Bronchus fibroblast of lung (primary cell): ENCODE results near the gene SMYD3. TPM values are rescaled to one million over a fixed set of nuclear protein-coding genes. Genes with fewer than 3 reads are reported as not detected.

Experiments used
- total RNA-seq: library from RNA; depleted of rRNA; stranded (reverse); fragments of >200 nt; gene quantifications from 2 replicates; pipeline ENCODE4 v1.2.3, GENCODE V29; 2015

Gene SMYD3
- total RNA-seq = 16.8 and 17.0 TPM in 2 replicates

DNA sequence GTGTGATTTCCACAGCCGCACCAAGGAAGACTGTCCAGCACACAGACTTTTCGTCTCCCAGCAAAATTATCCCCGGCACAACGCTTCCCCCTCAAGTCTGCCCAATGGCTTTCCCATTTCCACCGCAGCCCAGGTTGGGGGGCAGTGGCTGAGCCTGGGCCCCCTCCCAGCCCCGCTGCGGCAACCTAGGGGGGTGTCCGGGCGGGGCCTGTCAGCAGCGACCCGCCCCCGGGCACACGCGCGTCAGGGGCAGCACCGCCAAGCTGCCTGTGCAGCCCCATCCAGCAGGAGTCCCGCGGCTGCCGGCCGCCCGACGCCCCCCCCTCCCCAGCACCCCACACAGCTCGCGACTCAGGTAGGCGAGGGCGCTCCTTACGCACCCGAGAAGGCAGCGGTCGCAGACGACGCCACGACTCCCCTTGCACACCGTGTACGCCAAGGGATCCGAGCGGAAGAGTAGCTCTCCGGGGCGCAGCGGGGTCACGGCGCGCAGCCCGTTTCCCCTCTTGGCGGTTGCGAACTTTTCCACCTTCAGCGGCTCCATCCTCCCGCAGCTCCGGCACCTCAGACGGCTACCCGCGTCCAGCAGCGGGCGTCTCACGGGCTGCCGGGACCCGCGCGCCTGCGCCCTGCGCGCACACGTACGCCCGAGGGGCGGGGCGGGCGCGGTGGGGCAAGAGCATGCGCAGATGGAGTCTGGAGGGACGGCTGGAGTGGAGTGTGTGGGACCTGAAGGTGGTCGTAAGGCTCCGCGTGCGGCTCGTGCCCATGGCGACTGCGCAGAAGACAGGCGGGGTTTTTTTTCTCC lies at the start of gene SMYD3:
SMYD3 (minus strand) TSS at position 606 of the 808 bp plus-strand sequence.

Other genes starting within 250 kb of the SMYD3 start
- 10.4 and 13.4 TPM in 2 replicates for gene TFB2M, start 59.0 kb upstream of the SMYD3 start, total RNA-seq
- gene CNST, start 59.2 kb upstream of the SMYD3 start, total RNA-seq = 6.8 and 7.1 TPM in 2 replicates
- gene SCCPDH, start 217.1 kb upstream of the SMYD3 start, total RNA-seq = 34.5 and 40.0 TPM in 2 replicates